Panc1 (cell line): ENCODE data around the gene FAR1. TPM values are rescaled to one million over a fixed set of nuclear protein-coding genes. Genes with fewer than 3 reads are reported as not detected.

Experiments
- ATAC-seq: fragments of 200-7000 bp; cut with Tn5 transposase; 2 replicates; pipeline ENCODE4 v1.9.1; 2020; ENCODE audit warnings: mild to moderate bottlenecking, moderate library complexity
- BruUV-seq: library from RNA; stranded (reverse); fragments of 400-500 nt; replicated peaks from 2 replicates; lab custom pipeline; 2021; lab: Mats Ljungman, UMichigan
- CTCF ChIA-PET: fragments of 300-600 bp; sonication (Branson Sonifier 250); formaldehyde crosslinking; loops from one replicate; lab custom pipeline; 2022; ENCODE audit warnings: antibody characterized with exemption; lab: Charles Lee
- POLR2A ChIA-PET: fragments of 300-600 bp; sonication (Branson Sonifier 250); formaldehyde crosslinking; loops from one replicate; lab custom pipeline; 2022; ENCODE audit warnings: antibody characterized with exemption; lab: Charles Lee
- DNase-seq: peaks from one replicate; pipeline ENCODE4 v3.0.0-alpha.2; 2010; ENCODE audit warnings: low read depth, low spot score
- H3K27ac ChIP-seq: 2 replicates; pipeline ENCODE4 v1.5.1; 2011; ENCODE audit warnings: mild to moderate bottlenecking, low read length, inconsistent platforms
- H3K27me3 ChIP-seq: fragments of 200-500 bp; sonication (Bioruptor generic); 2 replicates; pipeline ENCODE4 v1.6.0; 2014; ENCODE audit warnings: low read length, inconsistent platforms; ENCODE audit not compliant: control insufficient read depth, insufficient read depth
- H3K36me3 ChIP-seq: fragments of 200-500 bp; sonication (Bioruptor generic); 2 replicates; pipeline ENCODE4 v1.5.1; 2014; ENCODE audit warnings: inconsistent platforms, mild to moderate bottlenecking, low read length, moderate library complexity; ENCODE audit not compliant: control insufficient read depth, insufficient read depth
- H3K4me1 ChIP-seq: 2 replicates; pipeline ENCODE4 v1.5.1; 2011; ENCODE audit warnings: inconsistent platforms, mild to moderate bottlenecking, low read length, moderate library complexity; ENCODE audit not compliant: control insufficient read depth, insufficient read depth
- H3K4me3 ChIP-seq, 2 experiments: 2 replicates each; pipeline ENCODE4 v1.5.1; 2011 to 2012; ENCODE audit warnings: low read depth in 2 of 2, low read length in 2 of 2, mild to moderate bottlenecking in 2 of 2, inconsistent platforms in 1 of 2, moderate library complexity in 1 of 2
- H3K9me3 ChIP-seq: fragments of 200-500 bp; sonication (Bioruptor generic); 2 replicates; pipeline ENCODE4 v1.5.1; 2014; ENCODE audit warnings: low read depth, mild to moderate bottlenecking, inconsistent platforms, low read length, moderate library complexity; ENCODE audit not compliant: control insufficient read depth, insufficient read depth
- POLR2AphosphoS5 ChIP-seq: IDR thresholded peaks from 2 replicates; pipeline ENCODE4 v1.6.1; 2012; ENCODE audit warnings: mild to moderate bottlenecking, low read depth, low read length, moderate library complexity
- SIN3A ChIP-seq: IDR thresholded peaks from 2 replicates; pipeline ENCODE4 v1.6.1; 2012; ENCODE audit warnings: low read depth, mild to moderate bottlenecking, low read length, moderate library complexity, borderline replicate concordance; ENCODE audit not compliant: insufficient read depth
- TCF7L2 ChIP-seq: IDR thresholded peaks from 2 replicates; pipeline ENCODE4 v1.6.1; 2011; ENCODE audit warnings: mild to moderate bottlenecking, low read depth, low read length, inconsistent platforms
- in situ Hi-C: cut with HindIII; loops from 2 replicates; pipeline ENCODE4 v1.10.0; 2016; ENCODE audit warnings: low sequenced_read_pairs, low pct_unique_long_range_greater_than_20kb
- intact Hi-C: fragments of 100-400 bp; cut with micrococcal nuclease; formaldehyde crosslinking; loops from one replicate; pipeline ENCODE4 v1.10.0; 2022; ENCODE audit not compliant: unreplicated experiment
- total RNA-seq: library from RNA; stranded (reverse); gene quantifications from one replicate; pipeline ENCODE4 v1.2.1, GENCODE V29; 2021; ENCODE audit not compliant: unreplicated experiment
- TF ChIP-seq, protein P1 (sequence below): fragments of 450-650 bp; IDR thresholded peaks from 2 replicates; pipeline ENCODE4 v1.5.1; 2017; ENCODE audit warnings: mild to moderate bottlenecking
- TF ChIP-seq, protein P2 (sequence below), 2 experiments: IDR thresholded peaks; 2 replicates each; pipeline ENCODE4 v1.6.1; 2011 to 2012; ENCODE audit warnings: low read depth in 2 of 2, control low read depth in 1 of 2, low read length in 1 of 2, mild to moderate bottlenecking in 1 of 2, moderate library complexity in 1 of 2; ENCODE audit not compliant: insufficient read depth in 1 of 2

The FAR1 gene
- total RNA-seq, 1 experiment from 2014 or later = 60.4 TPM

DNA sequence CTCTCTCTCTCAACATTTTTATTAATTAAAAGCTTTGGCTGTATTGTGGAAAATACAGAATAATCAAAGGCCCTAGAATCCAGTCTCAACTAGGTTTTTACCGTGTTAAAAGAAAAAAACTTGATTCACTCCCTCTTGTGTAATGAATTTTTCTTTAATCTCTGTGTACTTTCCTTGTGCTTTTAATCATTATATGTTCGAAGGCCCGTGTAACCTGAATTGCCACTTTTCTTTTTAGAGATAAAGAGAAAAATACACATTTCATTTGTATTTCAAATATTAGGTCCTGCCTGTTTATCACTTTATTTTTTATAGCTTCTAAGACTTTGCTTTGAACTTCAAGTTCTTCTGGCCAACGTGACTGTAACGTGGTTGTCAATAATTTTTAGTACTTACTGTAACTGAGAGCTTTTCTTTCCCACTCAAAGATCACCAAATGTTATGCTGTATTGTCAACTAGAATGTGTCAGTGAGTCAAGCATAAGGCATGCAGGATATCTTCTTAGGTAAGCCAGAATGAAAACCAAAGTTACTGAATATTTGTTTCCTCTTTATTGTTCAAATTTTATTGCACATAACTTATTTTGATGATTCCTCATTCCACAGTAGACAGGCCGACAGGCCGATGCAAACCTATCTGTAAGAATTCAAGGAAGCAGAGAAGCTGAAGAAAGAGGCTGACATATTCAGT lies 23.3 kb upstream of the FAR1 start:
- Histone ChIP-seq H3K4me1 (no peaks in the 10 kb centered on the region), H3K27ac (no peak overlapping the region), H3K9me3 (no peaks in the 10 kb centered on the region), H3K27me3 (peaks cover 10% of the 10 kb centered on the region; the same call in 1 of the 2 replicates), H3K36me3 (no peaks in the 10 kb centered on the region), H3K4me3 (no peak overlapping the region)
- in situ Hi-C loops = no loop called here
- no peak for TF ChIP-seq TCF7L2
- TF ChIP-seq, protein P1, sequence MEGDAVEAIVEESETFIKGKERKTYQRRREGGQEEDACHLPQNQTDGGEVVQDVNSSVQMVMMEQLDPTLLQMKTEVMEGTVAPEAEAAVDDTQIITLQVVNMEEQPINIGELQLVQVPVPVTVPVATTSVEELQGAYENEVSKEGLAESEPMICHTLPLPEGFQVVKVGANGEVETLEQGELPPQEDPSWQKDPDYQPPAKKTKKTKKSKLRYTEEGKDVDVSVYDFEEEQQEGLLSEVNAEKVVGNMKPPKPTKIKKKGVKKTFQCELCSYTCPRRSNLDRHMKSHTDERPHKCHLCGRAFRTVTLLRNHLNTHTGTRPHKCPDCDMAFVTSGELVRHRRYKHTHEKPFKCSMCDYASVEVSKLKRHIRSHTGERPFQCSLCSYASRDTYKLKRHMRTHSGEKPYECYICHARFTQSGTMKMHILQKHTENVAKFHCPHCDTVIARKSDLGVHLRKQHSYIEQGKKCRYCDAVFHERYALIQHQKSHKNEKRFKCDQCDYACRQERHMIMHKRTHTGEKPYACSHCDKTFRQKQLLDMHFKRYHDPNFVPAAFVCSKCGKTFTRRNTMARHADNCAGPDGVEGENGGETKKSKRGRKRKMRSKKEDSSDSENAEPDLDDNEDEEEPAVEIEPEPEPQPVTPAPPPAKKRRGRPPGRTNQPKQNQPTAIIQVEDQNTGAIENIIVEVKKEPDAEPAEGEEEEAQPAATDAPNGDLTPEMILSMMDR = no peak
- TF ChIP-seq POLR2AphosphoS5 = no peak
- TF ChIP-seq SIN3A = no peak
- TF ChIP-seq, protein P2, sequence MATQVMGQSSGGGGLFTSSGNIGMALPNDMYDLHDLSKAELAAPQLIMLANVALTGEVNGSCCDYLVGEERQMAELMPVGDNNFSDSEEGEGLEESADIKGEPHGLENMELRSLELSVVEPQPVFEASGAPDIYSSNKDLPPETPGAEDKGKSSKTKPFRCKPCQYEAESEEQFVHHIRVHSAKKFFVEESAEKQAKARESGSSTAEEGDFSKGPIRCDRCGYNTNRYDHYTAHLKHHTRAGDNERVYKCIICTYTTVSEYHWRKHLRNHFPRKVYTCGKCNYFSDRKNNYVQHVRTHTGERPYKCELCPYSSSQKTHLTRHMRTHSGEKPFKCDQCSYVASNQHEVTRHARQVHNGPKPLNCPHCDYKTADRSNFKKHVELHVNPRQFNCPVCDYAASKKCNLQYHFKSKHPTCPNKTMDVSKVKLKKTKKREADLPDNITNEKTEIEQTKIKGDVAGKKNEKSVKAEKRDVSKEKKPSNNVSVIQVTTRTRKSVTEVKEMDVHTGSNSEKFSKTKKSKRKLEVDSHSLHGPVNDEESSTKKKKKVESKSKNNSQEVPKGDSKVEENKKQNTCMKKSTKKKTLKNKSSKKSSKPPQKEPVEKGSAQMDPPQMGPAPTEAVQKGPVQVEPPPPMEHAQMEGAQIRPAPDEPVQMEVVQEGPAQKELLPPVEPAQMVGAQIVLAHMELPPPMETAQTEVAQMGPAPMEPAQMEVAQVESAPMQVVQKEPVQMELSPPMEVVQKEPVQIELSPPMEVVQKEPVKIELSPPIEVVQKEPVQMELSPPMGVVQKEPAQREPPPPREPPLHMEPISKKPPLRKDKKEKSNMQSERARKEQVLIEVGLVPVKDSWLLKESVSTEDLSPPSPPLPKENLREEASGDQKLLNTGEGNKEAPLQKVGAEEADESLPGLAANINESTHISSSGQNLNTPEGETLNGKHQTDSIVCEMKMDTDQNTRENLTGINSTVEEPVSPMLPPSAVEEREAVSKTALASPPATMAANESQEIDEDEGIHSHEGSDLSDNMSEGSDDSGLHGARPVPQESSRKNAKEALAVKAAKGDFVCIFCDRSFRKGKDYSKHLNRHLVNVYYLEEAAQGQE (IDR thresholded peaks at IDR 0.05; ENCODE audit: insufficient read depth in 1 of 2, low read depth in 2 of 2, low read length in 1 of 2) = no peak
- DNase-seq (no peak), ATAC-seq (no peak)
- no TSS peak for BruUV-seq
- ChIA-PET CTCF (no interaction called here), POLR2A (no interaction called here)
- intact Hi-C loops = no loop called here

DNA sequence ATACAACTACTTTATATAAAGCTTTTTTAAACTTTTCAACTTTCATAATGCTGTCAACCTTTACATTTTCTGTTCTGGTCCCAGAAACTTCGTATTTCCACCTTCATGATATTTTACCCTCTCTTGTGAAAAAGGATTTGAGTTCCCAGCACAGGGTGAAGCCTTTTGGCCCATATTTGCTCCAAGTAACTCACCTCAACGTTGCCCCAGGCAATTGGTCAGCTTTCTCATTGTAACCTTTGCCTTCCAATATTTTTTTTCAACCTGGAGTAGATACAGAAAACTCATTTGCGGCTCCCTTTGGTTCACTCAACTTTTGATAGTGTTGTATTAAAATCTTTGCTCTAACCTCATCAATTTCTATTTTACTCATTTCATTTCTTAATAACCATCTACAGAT lies 21.1 kb upstream of the FAR1 start:
- BruUV-seq = no TSS peak
- no peak for ATAC-seq
- intact Hi-C loops (no loop called here), in situ Hi-C loops (no loop called here)
- ChIA-PET CTCF (no interaction called here), POLR2A (no interaction called here)
- no peaks in the 10 kb centered on the region for H3K36me3 ChIP-seq
- H3K4me1 ChIP-seq = no peaks in the 10 kb centered on the region
- TF ChIP-seq POLR2AphosphoS5 (no peak), TCF7L2 (no peak), SIN3A (no peak)
- TF ChIP-seq, protein P2 (IDR thresholded peaks at IDR 0.05; ENCODE audit: insufficient read depth in 1 of 2, low read depth in 2 of 2, low read length in 1 of 2) = no peak
- TF ChIP-seq, protein P1 = no peak
- H3K9me3 ChIP-seq = no peaks in the 10 kb centered on the region
- H3K27me3 ChIP-seq = peaks cover 8% of the 10 kb centered on the region; the same call in 1 of the 2 replicates
- no peak for DNase-seq
- H3K4me3 ChIP-seq = no peak overlapping the region
- H3K27ac ChIP-seq = no peak overlapping the region
